Tibial nerve (tissue), 4 donors: Measurements from ENCODE around the gene ITIH3. TPM values are rescaled to one million over a fixed set of nuclear protein-coding genes. Genes with fewer than 3 reads are reported as not detected.
A peak's percentile ranks its signal among the peaks of the same experiment; 100 is the strongest.

Experiments
- DNase-seq, 2 donors: peaks; one replicate each; pipeline ENCODE4 v3.0.0-alpha.2; 2019; ENCODE audit warnings: low spot score in 2 of 2
- H3K27ac ChIP-seq, 4 donors: fragments of 200-600 bp; sonication (generic) in 3 of 4; one replicate each; pipeline ENCODE4 v1.5.1; 2017 to 2019; ENCODE audit warnings: mild to moderate bottlenecking in 1 of 4
- H3K27me3 ChIP-seq, 2 donors: fragments of 200-600 bp; sonication (generic) in 1 of 2; one replicate each; pipeline versions ENCODE4 v1.5.1 to v1.6.0; 2017 to 2019
- H3K36me3 ChIP-seq, 3 donors: fragments of 200-600 bp; sonication (generic); one replicate each; pipeline ENCODE4 v1.5.1; 2018 to 2019
- H3K4me1 ChIP-seq, 4 donors: fragments of 200-600 bp; sonication (generic) in 3 of 4; one replicate each; pipeline ENCODE4 v1.5.1; 2017 to 2019
- H3K4me3 ChIP-seq, 4 donors: fragments of 200-600 bp; sonication (generic) in 3 of 4; one replicate each; pipeline ENCODE4 v1.5.1; 2017 to 2019; ENCODE audit warnings: mild to moderate bottlenecking in 1 of 4, moderate library complexity in 1 of 4
- H3K9me3 ChIP-seq, 4 donors: fragments of 200-600 bp; sonication (generic) in 3 of 4; one replicate each; pipeline ENCODE4 v1.5.1; 2017 to 2019
- EP300 ChIP-seq, 2 donors: sonication (generic); formaldehyde crosslinking; IDR thresholded peaks; one replicate each; pipeline ENCODE4 v1.6.1; 2017; ENCODE audit warnings: antibody characterized with exemption in 2 of 2, mild to moderate bottlenecking in 1 of 2
- POLR2A ChIP-seq, 2 donors: fragments of 450-650 bp; IDR thresholded peaks; one replicate each; pipeline ENCODE4 v1.6.1; 2017; ENCODE audit warnings: antibody characterized with exemption in 2 of 2, mild to moderate bottlenecking in 2 of 2, moderate library complexity in 2 of 2
- WGBS, 2 donors: methylation state at CpG; one replicate each; pipeline ENCODE4 v1.1.5; 2018; 5-methylcytosine and 5-hydroxymethylcytosine counted together
- total RNA-seq, 4 donors: library from RNA; depleted of rRNA; stranded (reverse); fragments of >200 nt; gene quantifications; one replicate each; pipeline ENCODE4 v1.1.0, GENCODE V29; 2016
- TF ChIP-seq, protein P1 (sequence below), 5 experiments: fragments of 200-600 bp in 3 of 5; fragments of 450-650 bp in 2 of 5; sonication (generic) in 3 of 5; IDR thresholded peaks; one replicate each; pipeline ENCODE4 v1.5.1; 2016 to 2019; ENCODE audit warnings: antibody characterized with exemption in 5 of 5, mild to moderate bottlenecking in 3 of 5, moderate library complexity in 2 of 5

ITIH3 gene
- total RNA-seq, 4 donors from 2014 or later: 9.4 to 29.6 (median 20.1) TPM

DNA sequence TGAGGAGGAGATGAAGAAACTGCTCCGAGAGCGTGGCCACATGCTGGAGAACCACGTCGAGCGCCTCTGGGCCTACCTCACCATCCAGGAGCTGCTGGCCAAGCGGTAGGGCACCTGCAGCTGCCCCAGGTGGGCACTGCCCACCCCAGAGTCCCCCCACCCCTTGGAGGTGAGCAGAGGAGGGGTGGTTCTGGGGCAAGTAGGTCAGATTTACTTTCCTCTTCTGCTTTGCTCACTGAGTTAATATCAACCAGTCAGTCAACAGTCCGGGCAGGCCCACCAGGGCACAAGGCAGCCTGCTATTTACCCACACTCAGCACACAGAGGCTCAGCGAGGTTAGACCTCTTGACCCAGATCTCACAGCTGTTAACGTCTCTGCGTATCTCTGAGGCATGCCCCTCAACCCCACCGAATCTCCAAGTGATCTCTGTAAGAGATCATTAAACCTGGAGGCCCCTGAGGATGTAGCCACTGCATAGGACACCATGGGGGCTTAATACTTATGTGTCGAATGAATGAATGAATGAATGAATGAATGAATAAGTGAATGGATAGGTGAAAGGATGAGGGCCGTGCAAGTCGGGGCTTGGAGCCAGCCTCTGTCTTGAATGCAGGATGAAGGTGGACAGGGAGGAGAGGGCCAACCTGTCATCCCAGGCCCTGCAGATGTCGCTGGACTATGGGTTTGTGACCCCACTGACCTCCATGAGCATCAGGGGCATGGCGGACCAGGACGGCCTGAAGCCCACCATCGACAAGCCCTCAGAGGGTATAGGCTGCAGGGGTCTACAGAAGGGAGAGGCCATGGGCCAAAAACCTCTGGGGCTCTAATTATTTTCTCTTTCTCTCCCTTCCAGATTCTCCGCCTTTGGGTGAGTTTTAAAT, 8.0 kb upstream of the ITIH3 start:
- 87 to 89% methylated on average over 19 of the region's 19 CpGs for WGBS, 2 donors
- Histone ChIP-seq H3K27ac (no peak overlapping the region), H3K4me3 (no peak overlapping the region), H3K9me3 (no peaks in the 10 kb centered on the region), H3K36me3 (no peaks in the 10 kb centered on the region), H3K27me3 (no peaks in the 10 kb centered on the region), H3K4me1 (peaks cover 0 to 9% (median 0%) of the 10 kb centered on the region in 4 donors)
- TF ChIP-seq POLR2A (IDR thresholded peaks at IDR 0.05): no peak
- DNase-seq: no peak

DNA sequence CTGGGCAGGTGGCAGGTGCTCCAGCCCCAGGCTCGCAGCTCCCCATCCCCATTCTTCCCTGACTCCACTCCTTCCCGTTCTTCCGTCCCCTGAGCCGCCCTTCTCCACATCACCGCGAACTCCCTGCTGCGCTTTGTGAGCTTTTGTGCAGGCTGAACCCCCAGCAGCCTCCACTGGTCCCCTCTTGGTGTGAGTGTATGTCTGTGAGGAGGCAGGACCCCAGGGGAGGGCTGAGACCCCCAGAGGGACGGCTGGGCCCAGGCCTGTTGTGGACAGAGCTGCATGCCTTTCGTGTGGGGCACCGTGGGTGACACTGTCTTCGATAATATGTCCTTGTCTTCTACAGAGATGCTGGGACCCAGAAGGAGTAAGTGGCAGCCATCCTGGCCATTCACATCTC, 7.3 kb upstream of the ITIH3 start:
- TF ChIP-seq, protein P1, sequence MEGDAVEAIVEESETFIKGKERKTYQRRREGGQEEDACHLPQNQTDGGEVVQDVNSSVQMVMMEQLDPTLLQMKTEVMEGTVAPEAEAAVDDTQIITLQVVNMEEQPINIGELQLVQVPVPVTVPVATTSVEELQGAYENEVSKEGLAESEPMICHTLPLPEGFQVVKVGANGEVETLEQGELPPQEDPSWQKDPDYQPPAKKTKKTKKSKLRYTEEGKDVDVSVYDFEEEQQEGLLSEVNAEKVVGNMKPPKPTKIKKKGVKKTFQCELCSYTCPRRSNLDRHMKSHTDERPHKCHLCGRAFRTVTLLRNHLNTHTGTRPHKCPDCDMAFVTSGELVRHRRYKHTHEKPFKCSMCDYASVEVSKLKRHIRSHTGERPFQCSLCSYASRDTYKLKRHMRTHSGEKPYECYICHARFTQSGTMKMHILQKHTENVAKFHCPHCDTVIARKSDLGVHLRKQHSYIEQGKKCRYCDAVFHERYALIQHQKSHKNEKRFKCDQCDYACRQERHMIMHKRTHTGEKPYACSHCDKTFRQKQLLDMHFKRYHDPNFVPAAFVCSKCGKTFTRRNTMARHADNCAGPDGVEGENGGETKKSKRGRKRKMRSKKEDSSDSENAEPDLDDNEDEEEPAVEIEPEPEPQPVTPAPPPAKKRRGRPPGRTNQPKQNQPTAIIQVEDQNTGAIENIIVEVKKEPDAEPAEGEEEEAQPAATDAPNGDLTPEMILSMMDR (IDR thresholded peaks at IDR 0.05): no peak
- TF ChIP-seq EP300 (IDR thresholded peaks at IDR 0.05) (no peak), POLR2A (IDR thresholded peaks at IDR 0.05) (no peak)
- Histone ChIP-seq H3K4me3 (no peak overlapping the region), H3K9me3 (no peaks in the 10 kb centered on the region), H3K27me3 (no peaks in the 10 kb centered on the region), H3K27ac (peak overlapping the region in 1 of 4 donors; percentile 12), H3K4me1 (peaks cover 0 to 9% (median 0%) of the 10 kb centered on the region in 4 donors), H3K36me3 (no peaks in the 10 kb centered on the region)
- DNase-seq: no peak
- WGBS, 2 donors: 75 to 77% methylated on average over 11 of the region's 11 CpGs

DNA sequence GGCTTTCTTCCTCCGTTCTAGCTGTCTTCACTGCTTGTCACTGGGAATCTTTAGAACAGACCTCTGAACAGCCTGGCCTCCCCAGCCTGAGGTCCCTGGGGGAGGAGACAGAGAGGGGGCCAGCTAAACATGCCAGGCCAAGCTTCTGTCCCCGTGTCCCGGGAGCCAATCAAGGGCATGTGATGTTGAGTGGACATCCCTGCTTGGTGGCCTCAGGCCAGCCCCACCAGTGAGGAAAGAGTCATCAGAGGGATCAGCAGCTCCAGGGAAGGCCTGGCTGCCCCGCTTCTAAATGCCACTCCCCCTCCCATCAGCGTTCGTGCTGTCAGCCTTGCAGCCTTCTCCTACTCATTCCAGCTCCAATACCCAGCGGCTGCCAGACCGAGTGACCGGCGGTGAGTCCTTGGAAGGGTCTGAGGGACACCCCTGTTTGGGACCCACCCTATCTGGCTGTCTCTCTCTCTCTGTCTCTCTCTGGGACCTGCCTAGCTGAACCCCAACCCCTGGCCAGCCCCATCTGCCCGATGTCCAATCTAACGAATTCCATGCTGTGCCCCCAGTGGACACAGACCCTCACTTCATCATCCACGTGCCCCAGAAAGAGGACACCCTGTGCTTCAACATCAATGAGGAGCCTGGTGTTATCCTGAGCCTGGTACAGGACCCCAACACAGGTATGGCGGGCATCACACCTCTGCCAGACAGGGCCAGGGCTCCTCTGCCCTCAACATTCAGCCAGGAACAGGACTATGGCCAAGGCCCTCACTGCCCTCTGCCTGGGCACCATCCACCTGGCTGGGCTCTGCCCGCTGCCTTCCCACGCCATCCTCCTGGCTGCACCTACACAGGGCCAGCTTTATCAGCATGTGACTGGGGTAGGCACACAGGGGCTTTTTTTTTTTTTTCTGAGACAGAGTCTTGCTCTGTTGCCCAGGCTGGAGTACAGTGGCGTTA, 6.6 kb upstream of the ITIH3 start:
- TF ChIP-seq POLR2A (IDR thresholded peaks at IDR 0.05) (no peak), EP300 (IDR thresholded peaks at IDR 0.05) (no peak)
- TF ChIP-seq, protein P1 (IDR thresholded peaks at IDR 0.05): no peak
- Histone ChIP-seq H3K4me1 (peaks cover 0 to 10% (median 0%) of the 10 kb centered on the region in 4 donors), H3K9me3 (no peaks in the 10 kb centered on the region), H3K27ac (peak overlapping the region in 1 of 4 donors; percentile 12), H3K27me3 (no peaks in the 10 kb centered on the region), H3K36me3 (no peaks in the 10 kb centered on the region), H3K4me3 (no peak overlapping the region)
- no peak for DNase-seq
- whole genome bisulfite sequencing, 2 donors: 59 to 62% methylated on average over 16 to 17 of the region's 17 CpGs

DNA sequence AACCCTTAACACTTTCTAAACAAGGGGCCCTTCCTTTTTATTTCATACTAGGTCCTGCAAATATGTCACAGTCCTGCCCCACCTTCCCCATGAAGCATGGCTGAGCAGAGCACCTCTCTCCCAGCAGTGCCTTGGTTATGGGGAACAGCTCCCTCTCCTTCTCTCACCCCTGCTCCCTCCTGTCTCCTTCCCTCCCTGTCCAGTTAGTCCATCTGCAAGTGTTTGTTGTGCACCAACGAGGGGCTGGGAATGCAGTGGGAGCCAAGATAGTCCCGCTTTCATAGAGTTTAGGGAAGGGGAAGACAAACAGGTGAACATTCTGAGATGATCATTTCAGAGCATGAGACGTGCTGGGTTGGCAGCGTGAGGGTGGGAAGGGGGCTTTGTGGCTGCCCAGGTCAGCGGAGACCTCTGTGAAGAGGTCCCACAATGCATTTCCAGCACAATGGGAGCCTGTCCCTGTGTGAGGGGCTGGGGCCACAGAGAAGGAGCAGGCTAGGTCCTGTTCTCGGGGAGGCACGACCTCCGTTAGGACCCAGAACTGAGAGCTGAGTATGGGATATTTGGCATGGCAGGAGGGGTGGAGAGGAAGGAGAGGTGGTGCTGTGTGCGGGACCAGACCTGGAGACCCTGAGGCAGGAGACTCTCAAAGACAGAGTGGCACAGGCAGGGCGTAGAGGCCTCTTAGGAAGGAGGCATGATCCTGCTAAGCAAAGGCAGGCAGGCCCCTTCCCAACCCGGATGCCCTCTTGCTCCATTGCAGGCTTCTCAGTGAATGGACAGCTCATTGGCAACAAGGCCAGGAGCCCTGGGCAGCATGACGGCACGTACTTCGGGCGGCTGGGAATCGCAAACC, 5.5 kb upstream of the ITIH3 start:
- 64 to 66% methylated on average over 11 to 12 of the region's 16 CpGs for WGBS, 2 donors
- TF ChIP-seq, protein P1 (IDR thresholded peaks at IDR 0.05): no peak
- no peak for TF ChIP-seq POLR2A (IDR thresholded peaks at IDR 0.05)
- no peak for TF ChIP-seq EP300 (IDR thresholded peaks at IDR 0.05)
- no peak for DNase-seq
- no peak overlapping the region for H3K27ac ChIP-seq
- H3K4me3 ChIP-seq: no peak overlapping the region
- no peaks in the 10 kb centered on the region for H3K36me3 ChIP-seq
- H3K27me3 ChIP-seq: no peaks in the 10 kb centered on the region
- H3K4me1 ChIP-seq: peaks cover 0 to 21% (median 2%) of the 10 kb centered on the region in 4 donors
- H3K9me3 ChIP-seq: no peaks in the 10 kb centered on the region

DNA sequence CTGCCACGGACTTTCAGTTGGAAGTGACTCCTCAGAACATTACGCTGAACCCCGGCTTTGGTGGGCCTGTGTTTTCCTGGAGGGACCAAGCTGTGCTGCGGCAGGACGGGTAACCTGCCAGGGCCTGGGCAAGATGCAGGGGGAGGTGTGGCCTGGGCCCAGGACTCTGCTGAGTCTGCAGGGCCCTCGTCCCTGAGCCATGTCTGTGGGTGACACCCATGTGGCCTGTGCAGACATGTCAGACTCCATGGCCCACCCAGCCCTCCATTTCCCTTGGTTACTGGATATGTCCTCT, 4.9 kb upstream of the ITIH3 start:
- H3K27me3 ChIP-seq: no peaks in the 10 kb centered on the region
- H3K36me3 ChIP-seq: no peaks in the 10 kb centered on the region
- H3K4me1 ChIP-seq: peaks cover 0 to 27% (median 5%) of the 10 kb centered on the region in 4 donors
- H3K9me3 ChIP-seq: no peaks in the 10 kb centered on the region
- 50 to 65% methylated on average over 1 to 3 of the region's 6 CpGs for WGBS, 2 donors
- TF ChIP-seq EP300 (IDR thresholded peaks at IDR 0.05): no peak
- TF ChIP-seq POLR2A (IDR thresholded peaks at IDR 0.05): no peak
- TF ChIP-seq, protein P1 (IDR thresholded peaks at IDR 0.05): no peak
- no peak overlapping the region for H3K27ac ChIP-seq
- no peak for DNase-seq
- no peak overlapping the region for H3K4me3 ChIP-seq
